Measurements from ENCODE around the gene PDE6H. TPM values are rescaled to one million over a fixed set of nuclear protein-coding genes. Genes with fewer than 3 reads are reported as not detected.
A peak's percentile ranks its signal among the peaks of the same experiment; 100 is the strongest.

The PDE6H gene
- total and polyA plus RNA-seq, 10 of the 15 experiments (the other 5 are each of a cell fraction or from before 2014, with no cell fraction given) = 0.16 TPM; not detected in 9

- DNase-seq (ENCODE audit: low read depth, low spot score) (no peak), ATAC-seq (peak; percentile 49), FAIRE-seq (no peak)
- no TSS peak for BruUV-seq (replicated peaks)
- Histone ChIP-seq H3K4me2 (ENCODE audit: control insufficient read depth, insufficient read depth) (peak overlapping the region; percentile 11; the same call in 1 of the 2 replicates), H3K9ac (ENCODE audit: control insufficient read depth, insufficient read depth, low read length) (no peak overlapping the region), H3K9me3 (replicated peaks; ENCODE audit: control insufficient read depth, insufficient read depth, low read length) (no peaks in the 10 kb centered on the region; the same call in 1 of the 3 replicates), H3K27me3 (replicated peaks in 1 of 2; ENCODE audit: control insufficient read depth in 2 of 2, insufficient read depth in 2 of 2, low read length in 1 of 2) (no peaks in the 10 kb centered on the region), H3K79me2 (ENCODE audit: control insufficient read depth, insufficient read depth, low read length) (no peaks in the 10 kb centered on the region), H3K4me1 (ENCODE audit: control insufficient read depth, insufficient read depth, low read length) (peaks cover 17% of the 10 kb centered on the region), H3K4me3 (no peak overlapping the region), H3K36me3 (ENCODE audit: control insufficient read depth in 2 of 2, insufficient read depth in 2 of 2, low read length in 1 of 2) (no peaks in the 10 kb centered on the region), H4K20me1 (ENCODE audit: control insufficient read depth, insufficient read depth) (no peaks in the 10 kb centered on the region), H3K27ac (ENCODE audit: control insufficient read depth, insufficient read depth) (peak overlapping the region; percentile 27), H2AFZ (ENCODE audit: control insufficient read depth, low read depth, low read length) (no peak overlapping the region)
- RAD21 ChIA-PET (ENCODE audit: unreplicated experiment) = interaction anchor here (0.9 to 2.3 kb wide), 4 partner anchors 9 to 266 kb away, joined by 3 to 6 read pairs (median 3); no protein-coding TSS in a partner anchor
- CTCF ChIA-PET = interaction anchor here (1.1 to 1.5 kb wide), 2 partner anchors 17 to 53 kb away, joined by 3 to 6 read pairs; partner anchors contain the start of gene PDE6H
- SMC1A ChIA-PET (ENCODE audit: uncharacterized antibody, unreplicated experiment) = interaction anchor here (0.6 to 16.7 kb wide), 9 partner anchors 8 to 230 kb away, joined by 3 to 242 read pairs (median 4); partner anchors contain the start of gene ART4
- in situ Hi-C loops (cut with MboI) = loop anchor here (10.0 kb wide), 2 partner anchors 365 to 755 kb away; no protein-coding TSS in a partner anchor
- WGBS (ENCODE audit: insufficient coverage, insufficient replicate concordance, low lambda C conversion rate, missing lambda C conversion rate) = 0% methylated on average over 1 of the region's 1 CpG
- POLR2A ChIA-PET = no interaction called here
- intact Hi-C loops (cut with micrococcal nuclease; ENCODE audit: unreplicated experiment) = loop anchor here (2.0 to 10.0 kb wide), 4 partner anchors 29 to 755 kb away; partner anchors contain the start of gene ARHGDIB
- TF ChIP-seq CHD2 (IDR thresholded peaks at IDR 0.05; ENCODE audit: borderline replicate concordance, low read depth, low read length) (no peak), RCOR1 (conservative IDR thresholded peaks at IDR 0.05; ENCODE audit: low read depth, low read length) (no peak), CREB1 (IDR thresholded peaks at IDR 0.05; ENCODE audit: low read depth) (no peak), MEF2B (IDR thresholded peaks at IDR 0.05; ENCODE audit: partially characterized antibody, poor library complexity, severe bottlenecking) (peak; percentile 76), FOS (IDR thresholded peaks at IDR 0.05; ENCODE audit: borderline replicate concordance, extremely low read depth, insufficient read length) (no peak), JUNB (IDR thresholded peaks at IDR 0.05) (peak; percentile 37), SPI1 (IDR thresholded peaks at IDR 0.05; ENCODE audit: borderline replicate concordance, insufficient read depth, low read depth, low read length) (peak; percentile 91), BCL11A (IDR thresholded peaks at IDR 0.05; ENCODE audit: low read depth, low read length) (no peak), ZNF384 (IDR thresholded peaks at IDR 0.05; ENCODE audit: borderline replicate concordance, low read depth, low read length) (no peak), ATF7 (IDR thresholded peaks at IDR 0.05; ENCODE audit: low read depth) (peak; percentile 19; the same call in 1 of the 2 replicates), MEF2A (IDR thresholded peaks at IDR 0.05; ENCODE audit: insufficient read depth, low read depth, low read length) (peak; percentile 88), TARDBP (IDR thresholded peaks at IDR 0.05; ENCODE audit: borderline replicate concordance) (no peak), PAX5 (IDR thresholded peaks at IDR 0.05; ENCODE audit: borderline replicate concordance, low read depth, low read length) (no peak), SMC3 (IDR thresholded peaks at IDR 0.05; ENCODE audit: borderline replicate concordance, low read length) (no peak), ZSCAN29 (IDR thresholded peaks at IDR 0.05) (no peak), CBX3 (IDR thresholded peaks at IDR 0.05; ENCODE audit: borderline replicate concordance, low read depth) (no peak), IRF4 (IDR thresholded peaks at IDR 0.05; ENCODE audit: low read depth, low read length) (0 out of 2 replicates have a peak, but pooled peaks have one; percentile 16), MLLT1 (IDR thresholded peaks at IDR 0.05) (no peak), IKZF1 (conservative IDR thresholded peaks at IDR 0.05) (peak; percentile 58), NFIC (IDR thresholded peaks at IDR 0.05; ENCODE audit: low read depth, low read length) (peak; percentile 57; the same call in 1 of the 2 replicates), KLF5 (IDR thresholded peaks at IDR 0.05; ENCODE audit: partially characterized antibody) (no peak), ZNF217 (IDR thresholded peaks at IDR 0.05) (0 out of 2 replicates have a peak, but pooled peaks have one; percentile 61), NR2C2 (IDR thresholded peaks at IDR 0.05; ENCODE audit: borderline replicate concordance, control insufficient read depth, insufficient read length, low read depth) (no peak), RFX5 (IDR thresholded peaks at IDR 0.05; ENCODE audit: low read depth, low read length) (no peak)
These were observed 16.9 kb downstream of the PDE6H start for GRCh38 chr12:14989790-14990189.
